ENCODE measurements around the gene GRM7.

DNA sequence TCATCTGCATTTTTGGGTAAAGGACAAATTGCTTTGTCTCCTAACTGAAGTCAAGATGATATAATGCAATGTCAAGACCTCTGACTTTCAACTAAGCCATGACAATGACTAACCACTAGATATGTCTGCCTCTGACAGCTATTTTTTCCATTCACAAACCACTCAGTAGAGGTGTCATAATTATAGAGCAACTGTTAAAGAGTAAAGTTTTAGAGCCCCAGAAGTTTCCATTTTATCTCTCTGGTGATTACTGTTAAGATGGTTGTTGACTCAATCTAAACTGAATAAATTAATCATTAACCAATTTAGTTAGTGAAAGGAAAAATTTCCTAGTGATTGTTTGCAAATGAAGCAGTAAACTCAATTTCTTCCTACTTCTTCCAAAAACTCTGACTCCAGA, 779.9 kb downstream of the GRM7 start:
- TF ChIP-seq, protein P1, sequence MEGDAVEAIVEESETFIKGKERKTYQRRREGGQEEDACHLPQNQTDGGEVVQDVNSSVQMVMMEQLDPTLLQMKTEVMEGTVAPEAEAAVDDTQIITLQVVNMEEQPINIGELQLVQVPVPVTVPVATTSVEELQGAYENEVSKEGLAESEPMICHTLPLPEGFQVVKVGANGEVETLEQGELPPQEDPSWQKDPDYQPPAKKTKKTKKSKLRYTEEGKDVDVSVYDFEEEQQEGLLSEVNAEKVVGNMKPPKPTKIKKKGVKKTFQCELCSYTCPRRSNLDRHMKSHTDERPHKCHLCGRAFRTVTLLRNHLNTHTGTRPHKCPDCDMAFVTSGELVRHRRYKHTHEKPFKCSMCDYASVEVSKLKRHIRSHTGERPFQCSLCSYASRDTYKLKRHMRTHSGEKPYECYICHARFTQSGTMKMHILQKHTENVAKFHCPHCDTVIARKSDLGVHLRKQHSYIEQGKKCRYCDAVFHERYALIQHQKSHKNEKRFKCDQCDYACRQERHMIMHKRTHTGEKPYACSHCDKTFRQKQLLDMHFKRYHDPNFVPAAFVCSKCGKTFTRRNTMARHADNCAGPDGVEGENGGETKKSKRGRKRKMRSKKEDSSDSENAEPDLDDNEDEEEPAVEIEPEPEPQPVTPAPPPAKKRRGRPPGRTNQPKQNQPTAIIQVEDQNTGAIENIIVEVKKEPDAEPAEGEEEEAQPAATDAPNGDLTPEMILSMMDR (IDR thresholded peaks at IDR 0.05) = no peak
- no peak for TF ChIP-seq POLR2A (IDR thresholded peaks at IDR 0.05)
- no peak for TF ChIP-seq EP300 (IDR thresholded peaks at IDR 0.05)
